HG02610 (cell line): ENCODE measurements around the gene CLUH.

Source experiments
- ATAC-seq: cut with Tn5 transposase; IDR thresholded peaks from one replicate; pipeline ENCODE4 v1.9.1; 2021; ENCODE audit warnings: mild to moderate bottlenecking, moderate library complexity; ENCODE audit not compliant: unreplicated experiment

The CLUH gene, protein sequence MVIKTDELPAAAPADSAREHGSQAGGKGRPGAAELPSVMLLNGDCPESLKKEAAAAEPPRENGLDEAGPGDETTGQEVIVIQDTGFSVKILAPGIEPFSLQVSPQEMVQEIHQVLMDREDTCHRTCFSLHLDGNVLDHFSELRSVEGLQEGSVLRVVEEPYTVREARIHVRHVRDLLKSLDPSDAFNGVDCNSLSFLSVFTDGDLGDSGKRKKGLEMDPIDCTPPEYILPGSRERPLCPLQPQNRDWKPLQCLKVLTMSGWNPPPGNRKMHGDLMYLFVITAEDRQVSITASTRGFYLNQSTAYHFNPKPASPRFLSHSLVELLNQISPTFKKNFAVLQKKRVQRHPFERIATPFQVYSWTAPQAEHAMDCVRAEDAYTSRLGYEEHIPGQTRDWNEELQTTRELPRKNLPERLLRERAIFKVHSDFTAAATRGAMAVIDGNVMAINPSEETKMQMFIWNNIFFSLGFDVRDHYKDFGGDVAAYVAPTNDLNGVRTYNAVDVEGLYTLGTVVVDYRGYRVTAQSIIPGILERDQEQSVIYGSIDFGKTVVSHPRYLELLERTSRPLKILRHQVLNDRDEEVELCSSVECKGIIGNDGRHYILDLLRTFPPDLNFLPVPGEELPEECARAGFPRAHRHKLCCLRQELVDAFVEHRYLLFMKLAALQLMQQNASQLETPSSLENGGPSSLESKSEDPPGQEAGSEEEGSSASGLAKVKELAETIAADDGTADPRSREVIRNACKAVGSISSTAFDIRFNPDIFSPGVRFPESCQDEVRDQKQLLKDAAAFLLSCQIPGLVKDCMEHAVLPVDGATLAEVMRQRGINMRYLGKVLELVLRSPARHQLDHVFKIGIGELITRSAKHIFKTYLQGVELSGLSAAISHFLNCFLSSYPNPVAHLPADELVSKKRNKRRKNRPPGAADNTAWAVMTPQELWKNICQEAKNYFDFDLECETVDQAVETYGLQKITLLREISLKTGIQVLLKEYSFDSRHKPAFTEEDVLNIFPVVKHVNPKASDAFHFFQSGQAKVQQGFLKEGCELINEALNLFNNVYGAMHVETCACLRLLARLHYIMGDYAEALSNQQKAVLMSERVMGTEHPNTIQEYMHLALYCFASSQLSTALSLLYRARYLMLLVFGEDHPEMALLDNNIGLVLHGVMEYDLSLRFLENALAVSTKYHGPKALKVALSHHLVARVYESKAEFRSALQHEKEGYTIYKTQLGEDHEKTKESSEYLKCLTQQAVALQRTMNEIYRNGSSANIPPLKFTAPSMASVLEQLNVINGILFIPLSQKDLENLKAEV (N-terminal part only)

GRCh38 chr17:2711608-2712299 is at the start of gene CLUH:
CLUH (minus strand) TSS chr17:2711764; CDS start chr17:2711661, 103 bp downstream.
- ATAC-seq, result peak; percentile 73

- no peak for ATAC-seq
Observed at GRCh38 chr17:2758870-2759269, 47.3 kb upstream of the CLUH start.

GRCh38 chr17:2755891-2756724 is 44.5 kb upstream of the CLUH start:
- no peak for ATAC-seq

GRCh38 chr17:2751491-2751890 is 39.9 kb upstream of the CLUH start:
- ATAC-seq, result no peak

DNA sequence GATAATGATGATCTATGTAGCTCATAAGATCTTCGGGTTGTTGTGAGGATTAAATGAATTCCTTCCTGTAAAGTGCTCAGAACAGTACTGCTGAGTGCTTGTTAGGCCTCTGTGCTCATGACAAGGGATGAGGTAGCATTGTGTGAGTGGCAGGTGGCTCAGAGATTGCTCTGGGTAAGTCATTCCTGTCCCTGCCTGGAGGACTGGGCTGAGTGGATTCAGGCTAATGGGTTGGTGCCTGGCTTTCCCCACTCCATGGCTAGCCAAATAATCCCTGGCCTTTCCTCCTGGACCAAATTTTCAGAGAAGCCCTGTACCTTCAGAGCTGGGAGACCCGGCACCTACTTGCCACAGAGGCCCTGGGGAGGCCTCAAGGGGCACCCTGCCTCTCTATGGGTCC is 39.2 kb upstream of the CLUH start:
- ATAC-seq, result no peak

- no peak for ATAC-seq
Observed at GRCh38 chr17:2749784-2750181, 38.2 kb upstream of the CLUH start.

DNA sequence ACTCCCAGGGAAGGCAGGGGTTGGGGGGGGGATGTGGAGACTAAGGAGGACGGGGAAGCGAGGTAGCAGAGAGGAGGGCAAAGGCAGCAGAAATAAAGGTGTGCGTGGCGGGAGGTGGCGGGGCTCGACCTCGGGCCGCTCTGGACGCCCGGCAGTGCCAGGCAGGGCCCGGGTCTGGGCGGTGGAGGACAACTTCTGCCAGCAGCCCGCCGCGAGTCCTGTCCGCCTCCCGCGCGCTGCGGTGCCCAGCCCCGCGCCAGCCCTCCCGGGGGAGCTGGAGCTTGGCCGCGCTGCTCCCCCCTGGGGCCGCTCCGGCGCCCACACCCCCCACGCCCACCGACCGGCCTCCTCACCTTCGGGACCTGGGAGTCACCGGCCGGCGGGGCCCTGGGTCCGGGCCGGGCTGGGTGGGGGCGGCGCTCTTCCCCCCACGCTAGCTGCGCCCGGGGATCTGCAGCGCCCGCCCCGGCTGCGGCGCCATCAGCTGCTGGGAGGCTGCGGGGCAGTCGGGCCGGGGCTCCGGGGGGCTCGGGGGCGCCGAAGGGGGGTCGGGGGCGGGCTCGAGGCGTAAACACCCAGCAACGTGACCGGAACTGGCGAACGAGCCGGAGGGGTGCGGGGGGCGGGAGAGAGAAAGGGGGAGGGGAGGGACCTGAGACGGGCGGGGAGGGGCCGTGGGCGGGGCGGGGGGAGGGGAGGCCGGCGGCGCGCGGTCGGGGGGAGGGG is 37.7 kb upstream of the CLUH start, which contains the start of gene CCDC92B:
Gene CCDC92B (minus strand): TSS at position 595 of the 726 bp plus-strand sequence. CDS start 14,507 bp downstream, outside the sequence.
- no peak for ATAC-seq

DNA sequence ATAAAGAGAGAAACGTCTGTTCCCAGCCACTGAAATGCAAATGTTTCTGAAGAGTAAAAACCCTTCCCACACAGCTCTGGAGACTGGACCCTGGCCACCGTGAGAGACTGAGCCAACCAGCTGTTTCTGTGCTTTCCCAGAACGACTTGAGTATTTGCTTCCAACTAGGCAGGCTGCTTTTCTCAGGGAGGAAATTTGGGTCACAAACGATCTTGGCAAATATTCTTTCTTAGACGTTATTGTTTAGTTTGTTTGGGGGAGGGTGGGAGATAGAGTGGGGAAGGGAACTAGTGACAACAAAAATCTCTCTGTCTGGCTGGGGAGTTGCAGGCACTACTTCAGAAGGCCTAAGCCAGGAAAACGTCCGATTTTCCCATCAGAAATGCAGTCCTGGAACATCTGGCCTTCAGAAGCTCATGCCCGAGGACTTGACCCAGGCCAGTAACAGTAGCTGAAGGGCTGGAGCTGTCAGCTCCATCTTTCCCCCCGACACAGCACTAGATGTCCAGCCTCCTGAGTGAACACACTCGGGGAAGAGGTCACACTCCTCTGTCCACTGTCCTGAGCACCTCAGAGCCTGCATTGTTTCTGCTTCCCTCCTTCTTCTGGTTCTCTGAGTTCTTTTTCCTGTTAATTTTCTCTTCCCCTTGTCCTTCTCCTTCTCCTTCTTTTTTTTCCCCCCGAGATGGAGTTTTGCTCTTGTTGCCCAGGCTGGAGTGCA is 33.9 kb upstream of the CLUH start:
- no peak for ATAC-seq

DNA sequence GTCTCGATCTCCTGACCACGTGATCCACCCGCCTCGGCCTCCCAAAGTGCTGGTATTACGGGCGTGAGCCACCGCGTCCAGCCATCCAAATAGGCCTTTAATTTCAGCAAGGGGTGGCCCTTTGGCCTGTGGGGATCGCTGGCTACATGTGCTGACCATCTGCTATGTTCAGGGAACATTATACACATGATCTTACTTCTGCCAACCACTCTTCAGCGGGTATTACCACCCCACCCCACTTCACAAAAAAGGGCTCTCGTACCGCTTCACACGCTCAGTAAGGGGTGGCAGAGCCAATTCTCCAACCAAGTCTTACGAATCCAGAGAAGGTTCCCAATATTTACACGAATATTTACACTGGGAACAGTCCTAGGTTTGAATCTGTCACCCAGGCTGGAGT is 26.1 kb upstream of the CLUH start:
- ATAC-seq, result no peak

DNA sequence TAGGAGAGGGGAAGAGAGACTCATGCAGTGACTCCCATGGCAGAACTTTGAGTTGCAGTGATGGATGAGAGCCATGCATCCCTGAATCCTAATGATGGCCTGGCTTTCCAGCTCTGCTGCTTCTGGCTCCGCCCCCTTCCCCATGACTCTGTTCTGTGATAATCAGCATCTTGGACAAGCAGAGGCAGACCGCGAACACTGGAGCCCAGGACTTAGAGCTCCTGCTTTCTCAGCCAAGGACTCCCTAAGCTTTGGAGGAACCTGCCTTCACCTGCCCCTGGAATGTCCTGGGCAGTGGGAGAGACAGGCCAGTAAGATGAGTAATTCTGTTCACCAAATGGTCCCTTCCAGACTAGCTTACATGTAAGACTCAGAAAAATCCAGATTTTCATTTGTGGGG is 25.4 kb upstream of the CLUH start:
- ATAC-seq, result no peak

GRCh38 chr17:2735896-2736295 is 24.3 kb upstream of the CLUH start:
- no peak for ATAC-seq

GRCh38 chr17:2734939-2735338 is 23.4 kb upstream of the CLUH start:
- no peak for ATAC-seq

- no peak for ATAC-seq
Observed at GRCh38 chr17:2731807-2732206, 20.2 kb upstream of the CLUH start.

- no peak for ATAC-seq
Observed at GRCh38 chr17:2730764-2731353, 19.3 kb upstream of the CLUH start.

DNA sequence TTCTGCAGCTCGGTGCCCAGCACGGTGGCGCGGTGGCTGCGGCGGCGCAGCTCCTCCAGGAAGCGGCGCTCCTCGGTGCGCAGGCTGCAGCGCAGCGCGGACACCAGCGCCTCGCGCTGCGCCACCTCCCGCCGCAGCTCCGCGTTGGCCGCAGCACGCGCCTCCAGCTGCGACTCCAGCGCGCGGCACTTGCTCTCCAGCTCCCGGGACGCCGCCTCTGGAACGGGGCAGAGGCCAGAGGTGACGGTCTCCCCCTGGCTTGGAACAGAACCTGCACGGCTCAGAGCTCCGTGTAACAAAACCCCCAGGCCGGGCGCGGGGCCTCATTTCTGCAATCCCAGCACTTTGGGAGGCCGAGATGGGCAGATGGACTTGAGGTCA is 13.2 kb upstream of the CLUH start:
- ATAC-seq, result no peak

GRCh38 chr17:2723997-2724783 is 12.6 kb upstream of the CLUH start:
- no peak for ATAC-seq

DNA sequence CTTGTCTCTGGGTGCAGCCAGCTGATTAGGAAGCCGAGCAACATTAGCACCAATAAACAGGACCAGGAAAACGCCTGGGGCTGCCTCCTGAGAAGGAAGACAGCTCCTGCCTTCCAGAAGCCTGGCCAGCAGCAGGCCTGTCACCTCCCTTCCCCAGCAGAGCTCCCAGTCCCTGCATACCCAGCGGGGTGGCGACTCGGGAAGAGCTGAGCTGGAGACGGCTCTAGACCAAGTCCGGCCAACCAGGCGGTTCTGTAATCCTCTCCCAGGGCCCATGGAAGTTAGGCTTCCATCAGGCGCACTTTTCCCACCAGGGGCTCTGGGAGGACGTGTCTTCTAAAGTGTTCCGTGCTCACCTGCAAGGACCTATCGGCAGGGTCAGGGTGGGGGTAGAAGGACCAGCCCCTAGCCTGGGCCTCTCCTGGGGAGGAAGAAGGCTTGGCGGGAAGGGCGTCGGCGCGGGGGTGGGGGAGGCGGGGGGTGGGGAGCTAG is 12.0 kb upstream of the CLUH start:
- ATAC-seq, result no peak
